Embryonic facial prominence (tissue), 1 donor: ENCODE data around the gene AOC3.
"Not testable (repeated sequence)": the region's sequence is repeated elsewhere in the genome, so short reads cannot be mapped to it uniquely, and the experiment has no call there.

Source experiments
- DNase-seq: peaks from one replicate; pipeline ENCODE4 v3.0.0-alpha.2; 2016; ENCODE audit errors: extremely low spot score

Gene AOC3

DNA sequence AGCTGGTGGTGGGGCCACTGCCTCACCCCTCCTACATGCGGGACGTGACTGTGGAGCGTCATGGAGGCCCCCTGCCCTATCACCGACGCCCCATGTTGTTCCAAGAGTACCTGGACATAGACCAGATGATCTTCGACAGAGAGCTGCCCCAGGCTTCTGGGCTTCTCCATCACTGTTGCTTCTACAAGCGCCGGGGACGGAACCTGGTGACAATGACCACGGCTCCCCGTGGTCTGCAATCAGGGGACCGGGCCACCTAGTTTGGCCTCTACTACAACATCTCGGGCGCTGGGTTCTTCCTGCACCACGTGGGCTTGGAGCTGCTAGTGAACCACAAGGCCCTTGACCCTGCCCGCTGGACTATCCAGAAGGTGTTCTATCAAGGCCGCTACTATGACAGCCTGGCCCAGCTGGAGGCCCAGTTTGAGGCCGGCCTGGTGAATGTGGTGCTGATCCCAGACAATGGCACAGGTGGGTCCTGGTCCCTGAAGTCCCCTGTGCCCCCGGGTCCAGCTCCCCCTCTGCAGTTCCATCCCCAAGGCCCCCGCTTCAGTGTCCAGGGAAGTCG lies 16.8 kb downstream of the AOC3 start:
- DNase-seq = not testable (repeated sequence)

DNA sequence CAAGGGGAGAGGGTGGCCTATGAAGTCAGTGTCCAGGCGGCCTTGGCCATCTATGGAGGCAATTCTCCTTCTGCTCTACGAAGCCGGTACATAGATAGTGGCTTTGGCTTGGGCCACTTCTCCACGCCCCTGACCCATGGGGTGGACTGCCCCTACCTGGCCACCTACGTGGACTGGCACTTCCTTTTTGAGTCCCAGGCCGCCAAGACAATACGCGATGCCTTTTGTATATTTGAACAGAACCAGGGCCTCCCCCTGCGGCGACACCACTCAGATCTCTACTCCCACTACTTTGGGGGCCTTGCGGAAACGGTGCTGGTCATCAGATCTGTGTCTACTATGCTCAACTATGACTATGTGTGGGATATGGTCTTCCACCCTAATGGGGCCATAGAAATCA lies 17.3 kb downstream of the AOC3 start:
- no peak for DNase-seq

- DNase-seq = no peak
Observed at GRCh38 chr17:42871647-42872046, 20.6 kb downstream of the AOC3 start.

- DNase-seq = no peak
Observed at GRCh38 chr17:42872251-42872965, 21.4 kb downstream of the AOC3 start.

DNA sequence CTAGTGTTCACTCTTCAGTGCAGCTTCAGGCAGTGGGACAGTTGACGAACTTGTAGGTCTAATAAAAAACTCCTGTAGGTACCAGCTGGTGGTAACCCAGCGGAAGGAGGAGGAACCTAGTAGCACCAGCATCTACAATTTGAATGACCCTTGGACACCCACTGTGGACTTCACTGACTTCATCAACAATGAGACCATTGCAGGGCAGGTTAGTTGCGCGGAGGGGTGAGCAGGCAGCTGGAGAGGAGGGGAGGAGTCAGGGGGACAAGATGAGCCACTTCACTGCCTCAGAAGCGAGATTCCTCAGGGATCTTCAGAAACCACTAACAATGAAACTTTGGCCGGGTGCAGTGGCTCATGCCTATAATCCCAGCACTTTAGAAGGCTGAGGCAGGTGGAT lies 22.3 kb downstream of the AOC3 start:
- no peak for DNase-seq

GRCh38 chr17:42873932-42874695 lies 23.1 kb downstream of the AOC3 start:
- not testable (repeated sequence) for DNase-seq

DNA sequence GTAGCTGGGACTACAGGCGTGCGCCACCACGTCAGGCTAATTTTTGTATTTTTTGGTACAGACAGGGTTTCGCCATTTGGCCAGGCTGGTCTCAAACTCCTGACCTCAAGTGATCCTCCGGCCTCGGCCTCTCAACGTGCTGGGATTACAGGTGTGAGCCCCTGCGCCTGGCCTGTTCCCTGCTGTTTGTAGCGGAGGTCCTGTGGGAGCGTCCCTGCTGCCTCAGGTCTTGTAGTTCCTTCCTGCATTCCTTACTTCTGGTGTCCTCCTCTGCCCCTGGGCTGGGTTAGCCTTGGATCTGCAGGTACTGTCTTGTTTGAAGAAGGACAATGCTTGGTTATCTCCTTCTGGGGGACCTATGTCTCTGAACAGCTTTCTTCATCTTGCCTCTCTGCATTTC lies 26.0 kb downstream of the AOC3 start:
- DNase-seq = no peak

GRCh38 chr17:42878123-42878880 lies 27.3 kb downstream of the AOC3 start:
- no peak for DNase-seq

GRCh38 chr17:42878924-42879595 lies 28.1 kb downstream of the AOC3 start:
- no peak for DNase-seq

- DNase-seq = no peak
Observed at GRCh38 chr17:42879596-42879985, 28.6 kb downstream of the AOC3 start.

DNA sequence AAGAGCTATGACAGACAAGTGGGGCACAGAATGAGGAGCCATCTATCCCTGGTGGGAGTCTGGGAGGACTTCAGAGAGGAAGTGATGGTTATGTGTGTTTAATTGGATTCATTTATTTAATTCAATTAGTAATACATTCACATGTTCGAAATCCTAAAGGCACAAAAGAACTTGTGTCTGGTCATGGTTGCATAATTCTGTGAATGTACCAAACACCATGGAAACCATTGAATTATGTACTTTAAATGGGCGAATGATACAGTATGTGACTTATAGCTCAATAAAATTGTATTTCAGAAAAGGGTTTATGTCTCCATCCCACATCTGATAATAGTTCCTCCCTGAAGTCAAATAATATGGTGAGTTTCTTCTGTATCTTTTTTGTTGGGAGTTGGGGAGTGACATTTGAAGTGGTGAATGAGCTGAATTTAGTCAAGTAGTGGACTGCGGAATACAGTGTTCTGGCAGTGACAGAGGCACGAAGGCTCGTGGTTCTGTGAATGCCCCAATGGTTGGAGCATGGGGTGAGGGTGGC lies 29.8 kb downstream of the AOC3 start:
- no peak for DNase-seq

GRCh38 chr17:42881706-42882105 lies 30.7 kb downstream of the AOC3 start:
- not testable (repeated sequence) for DNase-seq

DNA sequence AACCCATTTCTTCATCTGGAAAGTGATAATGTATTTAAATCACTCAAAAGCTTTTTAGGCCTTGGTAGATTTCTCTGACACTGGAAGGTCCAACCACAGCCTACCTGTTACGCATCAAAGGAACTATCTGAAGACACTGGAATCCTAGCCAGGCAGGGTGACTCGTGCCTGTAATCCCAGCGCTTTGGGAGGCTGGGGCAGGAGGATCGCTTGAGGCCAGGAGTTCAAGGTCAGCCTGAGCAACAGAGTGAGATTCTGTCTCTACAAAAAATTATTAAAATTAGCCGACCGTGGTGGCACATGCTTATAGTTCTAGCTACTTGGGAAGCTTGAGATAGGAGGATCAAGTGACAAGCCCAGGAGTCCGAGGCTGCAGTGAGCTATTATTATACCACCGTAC lies 31.2 kb downstream of the AOC3 start:
- no peak for DNase-seq

DNA sequence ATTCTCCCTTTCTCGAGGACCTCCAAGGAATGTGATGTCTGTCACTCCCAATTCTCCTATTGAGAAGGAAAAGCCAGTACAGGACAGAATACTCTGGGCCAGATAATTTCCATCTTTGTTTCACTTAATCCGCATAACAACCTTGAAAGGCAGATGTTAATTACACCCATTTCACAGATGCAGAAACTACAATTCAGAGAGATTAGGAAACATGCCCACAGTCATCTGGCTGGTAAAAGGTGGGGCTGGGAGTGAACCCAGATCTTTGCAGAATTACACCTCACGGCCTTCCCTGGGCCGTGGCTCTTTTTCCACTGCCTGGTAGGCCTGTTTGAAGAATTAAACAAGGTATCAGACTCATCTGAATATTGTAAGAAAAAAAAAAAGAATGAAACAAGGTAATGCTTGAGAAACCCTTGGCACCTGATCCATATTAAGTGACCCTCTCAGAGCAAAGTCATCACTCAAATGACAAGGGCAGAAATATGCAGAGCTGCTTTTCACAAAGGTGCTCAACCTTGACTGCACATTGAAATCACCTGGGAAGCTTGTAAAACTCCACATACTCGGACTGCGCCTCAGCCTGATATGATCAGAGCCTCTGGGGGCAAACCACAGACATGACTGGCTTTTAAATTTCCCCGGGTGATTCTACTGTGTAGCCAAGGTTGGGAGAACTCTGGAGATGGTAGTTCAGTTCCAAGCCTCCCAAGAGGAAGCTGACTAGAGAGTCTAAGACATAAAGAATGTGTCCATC lies 33.0 kb downstream of the AOC3 start:
- DNase-seq = no peak

- DNase-seq = not testable (repeated sequence)
Observed at GRCh38 chr17:42885806-42886205, 34.8 kb downstream of the AOC3 start.

- no peak for DNase-seq
Observed at GRCh38 chr17:42886283-42887176, 35.5 kb downstream of the AOC3 start.

DNA sequence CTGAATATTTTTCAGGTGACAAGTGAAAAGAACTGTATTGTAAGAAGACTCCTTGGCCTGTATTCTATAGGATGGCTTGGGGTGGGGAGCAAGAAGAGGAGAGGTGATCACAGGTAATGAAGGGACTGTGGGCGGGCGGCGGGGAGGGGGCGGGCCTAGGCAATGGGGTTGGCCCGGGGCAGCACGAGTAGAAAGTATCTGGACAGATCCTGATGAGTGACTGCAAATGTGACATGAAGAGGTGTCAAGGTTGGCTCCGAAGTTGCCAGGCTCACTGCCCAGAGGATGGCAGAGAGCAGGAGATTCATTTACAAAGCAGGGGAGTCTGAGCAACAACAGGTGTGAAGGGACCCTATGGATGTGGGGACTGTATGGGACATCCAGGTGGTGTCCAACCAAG lies 38.8 kb downstream of the AOC3 start:
- no peak for DNase-seq

DNA sequence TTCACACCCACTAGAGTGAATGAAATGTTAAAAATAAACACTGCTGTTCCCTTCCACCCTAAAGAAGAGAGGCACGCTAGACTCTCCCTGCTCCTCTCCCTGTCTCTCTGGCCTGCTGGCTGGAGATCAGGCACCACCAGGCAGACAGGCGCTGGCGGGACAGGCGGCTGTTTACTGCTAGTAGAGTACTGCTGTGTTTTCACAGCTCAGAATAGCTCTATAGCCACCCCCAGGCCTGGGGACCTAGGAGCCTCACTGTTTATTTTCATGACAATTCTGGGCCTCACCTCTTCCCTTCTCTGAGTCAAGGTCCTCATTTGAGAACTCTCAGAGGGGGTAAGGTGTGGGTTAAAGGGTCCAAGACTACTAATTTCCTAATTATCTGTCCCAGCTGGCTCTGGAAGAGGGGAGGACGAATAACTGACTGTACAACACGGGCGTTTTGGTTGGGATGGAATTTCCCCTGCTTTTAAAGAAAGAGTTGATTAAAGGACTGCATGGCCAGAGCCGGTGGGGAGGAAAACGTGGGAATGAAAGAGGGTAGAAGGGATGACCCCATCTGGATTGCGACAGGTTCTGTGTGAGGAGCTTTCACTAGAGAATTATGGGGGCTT lies 40.6 kb downstream of the AOC3 start:
- no peak for DNase-seq

DNA sequence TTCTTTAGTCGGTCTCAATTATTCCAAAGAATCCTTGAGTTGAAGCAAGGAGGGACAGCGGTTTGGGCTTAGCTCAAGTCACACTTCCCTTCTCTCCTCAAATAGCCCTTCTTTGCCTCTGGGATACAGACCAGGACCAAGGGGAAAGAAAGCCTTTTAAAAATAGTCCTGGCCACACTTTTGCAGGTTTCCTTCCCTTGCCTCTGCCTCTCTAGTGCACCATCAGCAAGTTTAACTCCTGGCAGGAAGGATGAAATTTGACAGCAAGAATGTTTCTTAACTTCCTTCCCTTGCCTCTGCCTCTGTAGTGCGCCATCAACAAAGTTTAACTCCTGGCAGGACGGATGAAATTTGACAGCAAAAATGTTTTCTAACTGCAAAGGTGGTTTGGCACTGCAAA lies 42.4 kb downstream of the AOC3 start:
- DNase-seq = peak; percentile 19
